ENCODE results near the gene GRIK2.

GRCh38 chr6:101534821-101535220 lies 141.3 kb downstream of the GRIK2 start:
- TF ChIP-seq, protein P1, sequence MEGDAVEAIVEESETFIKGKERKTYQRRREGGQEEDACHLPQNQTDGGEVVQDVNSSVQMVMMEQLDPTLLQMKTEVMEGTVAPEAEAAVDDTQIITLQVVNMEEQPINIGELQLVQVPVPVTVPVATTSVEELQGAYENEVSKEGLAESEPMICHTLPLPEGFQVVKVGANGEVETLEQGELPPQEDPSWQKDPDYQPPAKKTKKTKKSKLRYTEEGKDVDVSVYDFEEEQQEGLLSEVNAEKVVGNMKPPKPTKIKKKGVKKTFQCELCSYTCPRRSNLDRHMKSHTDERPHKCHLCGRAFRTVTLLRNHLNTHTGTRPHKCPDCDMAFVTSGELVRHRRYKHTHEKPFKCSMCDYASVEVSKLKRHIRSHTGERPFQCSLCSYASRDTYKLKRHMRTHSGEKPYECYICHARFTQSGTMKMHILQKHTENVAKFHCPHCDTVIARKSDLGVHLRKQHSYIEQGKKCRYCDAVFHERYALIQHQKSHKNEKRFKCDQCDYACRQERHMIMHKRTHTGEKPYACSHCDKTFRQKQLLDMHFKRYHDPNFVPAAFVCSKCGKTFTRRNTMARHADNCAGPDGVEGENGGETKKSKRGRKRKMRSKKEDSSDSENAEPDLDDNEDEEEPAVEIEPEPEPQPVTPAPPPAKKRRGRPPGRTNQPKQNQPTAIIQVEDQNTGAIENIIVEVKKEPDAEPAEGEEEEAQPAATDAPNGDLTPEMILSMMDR (IDR thresholded peaks at IDR 0.05), result no peak
- TF ChIP-seq POLR2AphosphoS5 (IDR thresholded peaks at IDR 0.05; ENCODE audit: low read depth, low read length), result no peak
- no peak for TF ChIP-seq TCF7L2 (IDR thresholded peaks at IDR 0.05; ENCODE audit: low read depth, low read length)
- TF ChIP-seq, protein P2, sequence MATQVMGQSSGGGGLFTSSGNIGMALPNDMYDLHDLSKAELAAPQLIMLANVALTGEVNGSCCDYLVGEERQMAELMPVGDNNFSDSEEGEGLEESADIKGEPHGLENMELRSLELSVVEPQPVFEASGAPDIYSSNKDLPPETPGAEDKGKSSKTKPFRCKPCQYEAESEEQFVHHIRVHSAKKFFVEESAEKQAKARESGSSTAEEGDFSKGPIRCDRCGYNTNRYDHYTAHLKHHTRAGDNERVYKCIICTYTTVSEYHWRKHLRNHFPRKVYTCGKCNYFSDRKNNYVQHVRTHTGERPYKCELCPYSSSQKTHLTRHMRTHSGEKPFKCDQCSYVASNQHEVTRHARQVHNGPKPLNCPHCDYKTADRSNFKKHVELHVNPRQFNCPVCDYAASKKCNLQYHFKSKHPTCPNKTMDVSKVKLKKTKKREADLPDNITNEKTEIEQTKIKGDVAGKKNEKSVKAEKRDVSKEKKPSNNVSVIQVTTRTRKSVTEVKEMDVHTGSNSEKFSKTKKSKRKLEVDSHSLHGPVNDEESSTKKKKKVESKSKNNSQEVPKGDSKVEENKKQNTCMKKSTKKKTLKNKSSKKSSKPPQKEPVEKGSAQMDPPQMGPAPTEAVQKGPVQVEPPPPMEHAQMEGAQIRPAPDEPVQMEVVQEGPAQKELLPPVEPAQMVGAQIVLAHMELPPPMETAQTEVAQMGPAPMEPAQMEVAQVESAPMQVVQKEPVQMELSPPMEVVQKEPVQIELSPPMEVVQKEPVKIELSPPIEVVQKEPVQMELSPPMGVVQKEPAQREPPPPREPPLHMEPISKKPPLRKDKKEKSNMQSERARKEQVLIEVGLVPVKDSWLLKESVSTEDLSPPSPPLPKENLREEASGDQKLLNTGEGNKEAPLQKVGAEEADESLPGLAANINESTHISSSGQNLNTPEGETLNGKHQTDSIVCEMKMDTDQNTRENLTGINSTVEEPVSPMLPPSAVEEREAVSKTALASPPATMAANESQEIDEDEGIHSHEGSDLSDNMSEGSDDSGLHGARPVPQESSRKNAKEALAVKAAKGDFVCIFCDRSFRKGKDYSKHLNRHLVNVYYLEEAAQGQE (IDR thresholded peaks at IDR 0.05; ENCODE audit: insufficient read depth in 1 of 2, low read depth in 2 of 2, low read length in 1 of 2), result no peak
- TF ChIP-seq SIN3A (IDR thresholded peaks at IDR 0.05; ENCODE audit: borderline replicate concordance, insufficient read depth, low read depth, low read length), result no peak
